Choroid plexus epithelial cell (primary cell): Measurements from ENCODE around the gene ING5.

Experiments
- DNase-seq: peaks from one replicate; pipeline ENCODE4 v3.0.0-alpha.2; 2010; ENCODE audit warnings: low read depth
- H3K4me3 ChIP-seq: 2 replicates; pipeline ENCODE4 v1.5.1; 2011; ENCODE audit warnings: low read depth, mild to moderate bottlenecking, control low read depth, low read length, moderate library complexity
- CTCF ChIP-seq: conservative IDR thresholded peaks from 2 replicates; pipeline ENCODE4 v1.5.1; 2011; ENCODE audit warnings: low read depth, mild to moderate bottlenecking, control low read depth, inconsistent platforms, low read length, moderate library complexity

ING5 gene

DNA sequence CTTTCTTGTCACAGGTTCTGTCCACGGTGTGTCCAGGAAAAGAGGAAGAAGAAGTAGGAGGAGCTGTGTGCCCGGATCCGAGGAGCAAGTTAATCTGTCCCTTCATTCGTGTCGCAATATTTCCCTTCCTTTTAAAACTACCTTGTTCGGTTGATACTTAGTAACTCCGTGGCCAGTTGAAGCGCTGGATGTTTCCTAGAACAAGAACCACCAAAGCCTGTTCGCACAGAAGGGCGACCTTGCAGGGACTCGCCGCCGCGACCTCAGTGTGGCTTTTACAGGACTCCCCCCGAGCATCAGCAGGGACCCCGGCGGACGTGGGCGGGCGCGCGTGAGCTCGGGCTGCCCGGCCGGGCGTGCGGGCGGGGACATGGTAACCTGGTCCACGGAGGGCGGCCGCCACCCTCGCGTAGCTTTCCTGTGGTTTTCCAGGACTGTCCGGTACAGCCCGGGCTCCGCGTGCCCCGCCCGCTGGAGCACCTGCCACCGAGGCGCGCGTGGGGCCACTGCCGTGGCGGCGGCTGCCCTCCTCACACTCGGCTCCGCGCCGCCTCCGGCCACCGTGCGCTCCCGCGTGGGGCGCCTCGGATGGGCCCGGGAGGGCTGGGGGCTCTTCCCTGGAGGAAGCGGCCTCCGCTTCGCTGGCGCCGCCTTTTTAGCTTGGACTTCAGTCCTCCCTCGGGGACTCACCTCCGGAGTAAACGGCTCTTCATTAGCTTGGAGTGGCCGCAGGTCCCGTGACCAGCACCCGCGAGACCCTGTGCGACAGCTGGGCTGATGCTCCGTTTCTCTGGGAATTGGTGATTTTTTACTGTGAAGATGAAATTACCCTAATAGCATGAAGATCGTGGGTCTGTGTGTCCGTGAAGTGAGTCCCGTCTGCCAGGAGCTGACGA, 23.4 kb downstream of the ING5 start:
- TF ChIP-seq CTCF = no peak
- H3K4me3 ChIP-seq = no peak overlapping the region
- no peak for DNase-seq

DNA sequence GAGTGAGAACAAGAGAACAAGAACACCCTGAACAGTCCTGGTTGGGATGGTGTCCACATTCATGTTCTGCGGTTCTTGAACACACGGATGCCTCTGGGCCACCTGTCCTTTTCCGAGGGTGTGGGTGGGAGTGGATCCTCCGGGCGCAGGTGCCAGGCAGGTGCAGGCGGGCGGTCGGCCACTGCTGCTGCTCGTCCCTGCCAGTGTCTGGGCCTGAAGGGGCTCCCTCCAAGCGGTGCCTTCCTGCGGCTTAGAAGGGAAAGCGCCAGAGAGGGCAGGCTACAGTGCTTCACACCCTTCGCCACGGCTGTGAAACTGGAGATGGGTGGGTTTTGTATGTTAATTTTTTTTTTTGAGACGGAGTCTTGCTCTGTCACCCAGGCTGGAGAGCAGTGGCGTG, 24.6 kb downstream of the ING5 start:
- DNase-seq = no peak
- no peak overlapping the region for H3K4me3 ChIP-seq
- no peak for TF ChIP-seq CTCF

GRCh38 chr2:241728000-241728399, 26.2 kb downstream of the ING5 start:
- no peak for DNase-seq
- H3K4me3 ChIP-seq = no peak overlapping the region
- TF ChIP-seq CTCF = no peak

DNA sequence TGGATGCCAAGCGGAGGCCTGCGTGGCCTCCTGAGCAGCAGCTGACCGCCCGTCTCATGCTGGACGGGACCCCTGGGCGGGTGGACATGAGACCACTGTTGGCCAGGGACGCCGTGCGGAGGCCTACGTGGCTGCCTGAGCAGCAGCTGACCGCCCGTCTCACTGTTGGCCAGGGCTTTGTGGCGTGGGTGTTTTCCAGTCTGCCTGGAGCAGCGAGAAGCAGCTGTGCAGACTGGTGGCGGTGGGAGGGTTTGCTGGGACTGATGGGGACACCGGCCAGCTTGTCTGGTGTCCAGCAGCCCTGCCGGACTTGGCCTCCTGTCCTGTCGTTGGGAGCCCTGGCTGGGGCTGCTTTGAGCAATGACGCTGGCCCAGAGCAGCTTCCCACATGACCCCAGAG, 26.8 kb downstream of the ING5 start:
- TF ChIP-seq CTCF = no peak
- H3K4me3 ChIP-seq = no peak overlapping the region
- DNase-seq = no peak

- no peak for TF ChIP-seq CTCF
- no peak overlapping the region for H3K4me3 ChIP-seq
Observed at GRCh38 chr2:241729868-241730267, 28.0 kb downstream of the ING5 start.

DNA sequence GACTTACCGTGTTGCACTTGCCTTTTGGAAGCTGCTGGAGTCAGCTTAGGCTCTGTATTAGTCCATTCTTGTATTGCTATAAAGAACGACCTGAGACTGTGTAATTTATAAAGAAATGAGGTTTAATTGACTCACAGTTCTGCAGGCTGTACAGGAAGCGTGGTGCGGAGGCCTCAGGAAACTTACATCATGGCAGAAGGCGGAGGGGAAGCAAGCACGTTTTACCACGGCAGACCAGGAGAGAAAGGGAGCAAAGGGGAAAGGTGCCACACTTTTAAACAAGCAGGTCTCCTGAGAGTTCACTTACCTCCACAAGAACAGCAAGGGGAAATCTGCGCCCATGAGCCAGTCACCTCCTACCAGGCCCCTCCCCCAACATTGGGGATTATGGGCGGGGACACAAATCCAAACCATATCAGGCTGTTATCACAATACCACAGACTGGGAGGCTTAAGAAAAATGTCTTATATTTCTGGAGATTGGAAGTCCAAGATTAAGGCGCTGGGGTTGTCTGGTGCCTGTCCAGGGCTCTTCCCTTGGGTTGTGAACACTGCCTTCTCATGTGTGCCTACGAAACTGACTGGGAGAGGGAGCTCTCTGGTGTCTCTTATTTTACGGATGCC, 28.9 kb downstream of the ING5 start:
- DNase-seq = no peak
- no peak for TF ChIP-seq CTCF
- no peak overlapping the region for H3K4me3 ChIP-seq

More at GRCh38 chr2:241729868-241730267, 28.0 kb downstream of the ING5 start:
- DNase-seq = no peak
